Stimulated activated CD8-positive, alpha-beta memory T cell treated with anti-CD3 and anti-CD28 coated beads, Interleukin-2, amount 100 ng/mL, for 48 hours (primary cell): ENCODE measurements around the gene DIPK1B.

Source experiments
- DNase-seq, 2 donors: peaks; one replicate each; pipeline ENCODE4 v3.0.0-alpha.2; 2020; ENCODE audit warnings: low read depth in 2 of 2

Gene DIPK1B

GRCh38 chr9:136720251-136720897, 8.0 kb downstream of the DIPK1B start:
- DNase-seq: no peak

DNA sequence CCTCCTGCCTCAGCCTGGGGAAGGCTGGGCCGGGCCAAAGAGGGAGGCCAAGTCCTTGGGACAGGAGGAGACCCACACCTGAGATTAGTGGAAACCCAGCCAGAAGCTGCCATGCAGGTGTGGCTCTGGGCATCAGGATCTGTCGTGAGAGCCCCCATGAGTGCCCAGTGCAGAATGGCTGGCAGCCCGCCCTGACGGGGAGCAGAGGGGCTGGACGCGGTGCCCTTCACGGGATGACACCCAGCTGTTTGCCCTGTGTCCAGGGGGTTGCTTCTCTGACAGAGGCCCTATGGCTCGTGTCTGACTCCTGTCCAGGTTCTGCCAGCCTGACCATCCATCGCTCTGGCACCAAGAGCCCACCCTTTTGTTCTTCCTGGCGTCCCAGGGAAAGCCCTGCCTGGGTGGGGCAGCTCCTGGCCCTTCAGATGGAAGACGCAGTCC, 8.5 kb downstream of the DIPK1B start:
- DNase-seq: no peak

DNA sequence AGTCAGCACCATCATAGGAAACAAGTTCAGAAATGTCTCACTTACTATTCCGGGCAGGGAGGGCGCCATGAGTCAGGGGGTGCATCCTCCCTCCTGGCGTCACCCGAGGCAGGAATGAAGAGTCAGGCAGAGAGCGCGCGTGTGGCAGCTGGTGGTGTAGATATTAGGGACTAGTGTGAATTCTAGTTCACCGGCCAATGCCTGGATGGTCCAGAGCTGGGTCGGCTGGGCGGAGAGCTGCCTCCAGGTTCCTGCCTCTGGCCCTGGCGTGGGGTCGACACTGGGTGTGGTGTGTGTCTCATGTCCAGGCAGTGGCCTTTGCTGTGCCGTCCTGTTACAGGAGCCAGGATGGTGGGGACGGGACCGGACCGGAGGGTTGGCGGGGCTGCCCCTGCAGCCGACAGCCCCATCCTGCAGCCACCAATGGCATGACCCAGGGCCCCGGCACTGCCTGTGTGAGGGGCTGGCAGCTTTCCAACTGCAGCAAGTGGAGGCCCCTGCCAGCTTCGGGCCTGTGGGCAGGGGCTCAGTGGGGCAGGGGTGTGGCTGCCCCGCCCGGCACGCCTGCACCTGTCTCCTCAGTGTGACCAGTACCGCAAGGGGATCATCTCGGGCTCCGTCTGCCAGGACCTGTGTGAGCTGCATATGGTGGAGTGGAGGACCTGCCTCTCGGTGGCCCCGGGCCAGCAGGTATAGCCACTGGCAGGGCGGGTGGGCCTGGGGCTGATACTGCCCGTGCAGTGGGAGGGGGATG, 9.1 kb downstream of the DIPK1B start:
- no peak for DNase-seq

- no peak for DNase-seq
These were observed 10.0 kb downstream of the DIPK1B start for GRCh38 chr9:136722093-136722968.

- DNase-seq: no peak
These were observed 10.6 kb downstream of the DIPK1B start for GRCh38 chr9:136722969-136723356.

DNA sequence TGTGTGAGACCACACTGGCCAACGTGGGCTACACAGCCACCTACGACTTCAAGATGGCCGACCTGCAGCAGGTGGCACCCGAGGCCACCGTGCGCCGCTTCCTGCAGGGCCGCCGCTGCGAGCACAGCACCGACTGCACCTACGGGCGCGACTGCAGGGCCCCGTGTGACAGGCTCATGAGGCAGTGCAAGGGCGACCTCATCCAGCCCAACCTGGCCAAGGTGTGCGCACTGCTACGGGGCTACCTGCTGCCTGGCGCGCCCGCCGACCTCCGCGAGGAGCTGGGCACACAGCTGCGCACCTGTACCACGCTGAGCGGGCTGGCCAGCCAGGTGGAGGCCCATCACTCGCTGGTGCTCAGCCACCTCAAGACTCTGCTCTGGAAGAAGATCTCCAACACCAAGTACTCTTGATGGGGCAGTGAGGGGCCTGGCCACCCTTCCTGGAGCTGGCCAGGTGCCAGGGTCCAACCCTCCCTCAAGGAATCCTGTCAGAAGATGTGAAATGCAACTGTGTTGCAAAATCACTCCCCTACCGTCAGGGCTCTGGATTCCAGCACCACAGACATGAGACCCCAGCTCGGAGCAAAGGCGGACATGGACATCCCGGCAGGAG, 11.1 kb downstream of the DIPK1B start:
- no peak for DNase-seq

DNA sequence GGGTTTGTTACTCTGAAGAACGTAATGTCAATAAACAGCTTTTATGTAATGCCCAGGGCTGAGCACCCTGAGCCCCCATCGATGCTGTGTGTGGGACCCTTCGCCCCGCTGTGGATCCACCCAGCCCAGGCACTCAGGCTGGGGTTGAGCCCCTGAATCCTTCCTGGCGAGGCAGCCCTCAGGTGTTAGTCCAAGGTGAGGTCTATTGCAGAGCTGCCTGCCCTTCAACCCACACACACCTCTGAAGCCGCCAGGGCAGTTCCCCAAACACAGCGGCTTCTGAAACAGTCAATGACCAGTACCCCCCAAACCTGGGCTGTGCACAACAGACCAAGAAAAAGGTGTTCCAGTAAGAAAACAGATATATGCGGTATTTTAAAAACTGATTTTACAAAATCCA, 11.6 kb downstream of the DIPK1B start:
- DNase-seq: no peak

GRCh38 chr9:136724772-136725171, 12.4 kb downstream of the DIPK1B start:
- DNase-seq: no peak

- DNase-seq: no peak
These were observed 13.2 kb downstream of the DIPK1B start for GRCh38 chr9:136725612-136726011.

GRCh38 chr9:136726118-136726517, 13.7 kb downstream of the DIPK1B start:
- no peak for DNase-seq

DNA sequence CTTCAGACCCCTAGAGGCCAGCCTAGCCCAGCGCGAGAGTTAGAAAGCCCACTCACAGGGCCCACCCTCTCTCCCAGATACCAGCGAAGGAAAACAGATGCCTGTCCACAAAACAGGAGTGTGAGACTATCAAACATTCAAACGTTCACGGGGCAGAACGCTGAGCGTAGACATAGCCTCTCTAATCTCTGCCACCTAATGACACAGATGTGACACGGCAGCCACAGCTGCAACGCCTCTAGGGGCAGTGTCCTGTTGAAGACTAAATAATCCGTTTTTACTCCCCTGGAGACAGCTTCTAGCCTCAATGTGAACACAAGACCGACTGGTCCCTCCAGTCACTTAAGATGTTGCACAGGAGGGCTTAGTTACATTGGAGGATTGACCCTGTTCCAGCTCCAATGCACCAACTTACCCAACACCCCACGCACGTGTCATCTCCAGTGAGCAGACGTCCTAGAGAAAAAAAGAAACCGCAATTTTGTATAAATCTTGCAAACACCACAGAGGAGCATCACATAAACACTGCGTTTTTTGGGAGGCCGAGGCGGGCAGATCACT, 14.3 kb downstream of the DIPK1B start:
- no peak for DNase-seq

- peak; percentile 87 to 89 for DNase-seq
These were observed 15.7 kb downstream of the DIPK1B start for GRCh38 chr9:136728080-136728547.

DNA sequence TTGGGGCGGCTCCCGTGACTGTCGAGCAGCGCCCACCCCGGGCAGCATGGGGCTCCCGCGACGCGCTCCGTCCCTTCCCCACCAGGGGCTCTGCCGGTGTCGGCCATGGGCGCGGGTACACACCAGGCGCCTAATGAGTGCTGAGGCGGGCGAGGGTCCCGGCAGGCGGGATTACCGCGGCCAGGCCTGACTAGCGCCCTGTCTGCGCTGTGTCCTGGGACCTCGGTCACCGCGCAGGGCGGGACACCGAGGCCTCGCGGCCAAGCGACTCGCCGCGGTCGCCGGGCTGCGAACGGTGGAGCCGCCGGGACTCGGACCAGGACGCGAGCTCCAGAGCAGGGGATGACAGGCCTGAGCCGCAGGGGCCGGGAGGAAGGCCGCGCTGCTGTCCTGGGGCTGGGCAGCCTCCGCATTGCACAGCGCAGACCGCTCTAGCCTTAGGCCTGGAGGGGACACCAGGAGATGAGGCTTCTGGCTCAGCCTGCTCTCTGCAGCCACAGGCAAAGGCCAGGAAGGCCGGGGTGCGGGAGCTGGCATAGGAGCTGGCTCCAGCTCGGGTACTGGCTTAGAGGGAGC, 16.3 kb downstream of the DIPK1B start:
- DNase-seq: no peak

DNA sequence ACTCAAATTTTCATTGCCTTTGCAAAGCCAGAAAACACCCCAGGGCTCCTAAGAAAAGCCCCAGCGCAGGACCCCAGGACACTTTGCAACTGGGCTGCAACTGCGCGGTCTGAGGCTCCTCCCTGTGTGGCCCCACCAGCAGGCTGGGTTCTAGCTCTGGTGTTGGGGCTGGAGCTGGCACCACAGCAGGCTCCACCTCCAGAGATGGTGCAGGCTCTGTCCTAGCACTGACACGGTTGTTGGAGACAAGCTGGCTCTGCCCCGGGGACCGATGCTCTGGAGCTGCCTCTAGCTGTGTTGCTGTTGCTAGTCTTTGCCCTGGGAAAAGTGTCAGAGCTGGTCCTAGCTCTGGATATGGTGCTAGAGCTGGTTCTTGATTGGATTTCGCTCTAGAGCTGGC, 16.8 kb downstream of the DIPK1B start:
- no peak for DNase-seq

DNA sequence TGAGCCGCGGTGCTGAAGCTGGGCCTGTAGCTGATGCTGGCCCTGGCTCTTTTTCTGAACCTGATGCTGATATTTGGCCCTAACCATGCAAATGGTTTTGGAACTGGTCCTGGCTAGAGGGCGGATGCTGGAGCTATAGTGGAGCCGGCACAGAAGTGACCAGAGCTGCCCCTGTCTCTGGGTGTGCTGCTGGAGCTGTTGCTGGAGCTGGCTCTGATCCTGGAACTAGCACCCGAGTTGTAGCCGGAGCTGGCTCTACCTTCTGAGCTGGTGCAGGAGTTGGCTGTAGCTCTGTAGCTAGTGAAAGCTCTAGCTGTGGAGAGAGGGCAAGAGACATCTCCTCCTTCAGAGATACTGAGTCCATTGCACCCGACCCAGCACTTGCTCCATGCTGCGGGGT, 17.6 kb downstream of the DIPK1B start:
- no peak for DNase-seq

GRCh38 chr9:136732444-136733178, 20.2 kb downstream of the DIPK1B start:
- no peak for DNase-seq

- no peak for DNase-seq
These were observed 21.2 kb downstream of the DIPK1B start for GRCh38 chr9:136733611-136734010.

DNA sequence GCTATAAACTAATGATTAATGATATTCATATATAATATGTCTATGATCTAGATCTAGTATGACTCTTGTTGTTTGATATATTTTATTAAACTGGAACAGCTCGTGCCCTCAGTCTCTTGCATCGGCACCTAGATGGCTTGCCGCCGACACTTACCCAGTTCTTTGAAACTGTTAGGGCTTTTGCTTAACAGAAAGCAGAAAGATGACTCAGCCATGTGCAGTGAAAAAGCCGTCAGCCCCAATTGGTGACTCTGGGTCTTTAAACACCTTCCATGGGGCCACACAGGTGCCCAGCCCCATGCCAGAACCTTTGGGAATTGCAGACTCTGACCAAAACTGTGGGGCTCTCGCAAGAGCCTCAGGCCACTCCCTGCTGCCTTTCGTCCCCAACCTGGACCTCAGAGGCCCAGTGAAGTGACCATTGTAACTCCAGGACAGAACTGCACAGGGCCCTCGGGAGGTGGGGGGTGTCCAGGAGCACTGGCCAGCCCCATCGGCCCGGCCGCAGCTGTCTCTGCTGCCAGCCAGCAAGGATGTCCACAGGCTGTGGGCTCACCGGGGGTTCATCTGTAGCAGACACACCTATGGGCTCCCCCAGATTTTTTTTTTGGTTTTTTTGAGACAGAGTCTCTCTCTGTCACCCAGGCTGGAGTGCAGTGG, 22.6 kb downstream of the DIPK1B start:
- no peak for DNase-seq

GRCh38 chr9:136735812-136736480, 23.6 kb downstream of the DIPK1B start:
- no peak for DNase-seq
